ACC112 (cell line): ENCODE data around the gene ABLIM1.

Source experiments
- H2AFZ ChIP-seq: fragments of 200-600 bp; sonication (generic); one replicate; pipeline ENCODE4 v1.6.0; 2017; ENCODE audit warnings: antibody characterized with exemption, low read length; ENCODE audit not compliant: unreplicated experiment
- H3K27ac ChIP-seq: fragments of 200-600 bp; sonication (generic); 2 replicates; pipeline ENCODE4 v1.5.1; 2014; ENCODE audit warnings: low read depth, mild to moderate bottlenecking, antibody characterized with exemption, low read length, moderate library complexity
- H3K27me3 ChIP-seq: fragments of 200-600 bp; sonication (generic); 2 replicates; pipeline ENCODE4 v1.6.1; 2014; ENCODE audit warnings: mild to moderate bottlenecking, antibody characterized with exemption, low read length, moderate library complexity, mixed read lengths; ENCODE audit not compliant: insufficient read depth
- H3K36me3 ChIP-seq: fragments of 200-600 bp; sonication (generic); 2 replicates; pipeline ENCODE4 v1.6.1; 2016; ENCODE audit warnings: mild to moderate bottlenecking, antibody characterized with exemption, low read length, moderate library complexity, mixed read lengths; ENCODE audit not compliant: insufficient read depth
- H3K4me1 ChIP-seq: fragments of 200-600 bp; sonication (generic); one replicate; pipeline ENCODE4 v1.6.1; 2016; ENCODE audit warnings: low read length, mixed read lengths; ENCODE audit not compliant: insufficient read depth, unreplicated experiment, control insufficient read depth
- H3K4me3 ChIP-seq: fragments of 200-600 bp; sonication (generic); 2 replicates; pipeline ENCODE4 v1.5.1; 2014; ENCODE audit warnings: mild to moderate bottlenecking, low read depth, low read length
- H3K79me2 ChIP-seq: fragments of 200-600 bp; sonication (generic); one replicate; pipeline ENCODE4 v1.6.0; 2016; ENCODE audit warnings: low read length; ENCODE audit not compliant: control insufficient read depth, unreplicated experiment, insufficient read depth

ABLIM1 gene

GRCh38 chr10:114445332-114445731 is 212.7 kb downstream of the ABLIM1 start:
- Histone ChIP-seq H3K4me1 (no peaks in the 10 kb centered on the region), H3K36me3 (no peaks in the 10 kb centered on the region), H3K4me3 (no peak overlapping the region), H3K27ac (no peak overlapping the region), H3K79me2 (no peaks in the 10 kb centered on the region), H2AFZ (no peak overlapping the region), H3K27me3 (no peaks in the 10 kb centered on the region)

- H3K4me1 ChIP-seq: no peaks in the 10 kb centered on the region
- H3K36me3 ChIP-seq: no peaks in the 10 kb centered on the region
- H3K27me3 ChIP-seq: no peaks in the 10 kb centered on the region
- no peak overlapping the region for H3K27ac ChIP-seq
- no peak overlapping the region for H2AFZ ChIP-seq
- H3K79me2 ChIP-seq: no peaks in the 10 kb centered on the region
- no peak overlapping the region for H3K4me3 ChIP-seq
Observed at GRCh38 chr10:114444819-114445218, 213.3 kb downstream of the ABLIM1 start.

- Histone ChIP-seq H3K27ac (no peak overlapping the region), H3K27me3 (no peaks in the 10 kb centered on the region), H3K4me3 (no peak overlapping the region), H3K79me2 (no peaks in the 10 kb centered on the region), H3K36me3 (no peaks in the 10 kb centered on the region), H3K4me1 (no peaks in the 10 kb centered on the region), H2AFZ (no peak overlapping the region)
Observed at GRCh38 chr10:114442091-114442630, 215.9 kb downstream of the ABLIM1 start.

GRCh38 chr10:114441107-114441506 is 217.0 kb downstream of the ABLIM1 start:
- Histone ChIP-seq H3K79me2 (no peaks in the 10 kb centered on the region), H3K4me3 (no peak overlapping the region), H3K36me3 (no peaks in the 10 kb centered on the region), H3K27me3 (no peaks in the 10 kb centered on the region), H2AFZ (no peak overlapping the region), H3K4me1 (no peaks in the 10 kb centered on the region), H3K27ac (no peak overlapping the region)

- H3K36me3 ChIP-seq: no peaks in the 10 kb centered on the region
- H3K4me3 ChIP-seq: no peak overlapping the region
- no peaks in the 10 kb centered on the region for H3K4me1 ChIP-seq
- H3K79me2 ChIP-seq: no peaks in the 10 kb centered on the region
- H3K27me3 ChIP-seq: no peaks in the 10 kb centered on the region
- no peak overlapping the region for H3K27ac ChIP-seq
- H2AFZ ChIP-seq: no peak overlapping the region
Observed at GRCh38 chr10:114437473-114438292, 220.4 kb downstream of the ABLIM1 start.

- Histone ChIP-seq H2AFZ (no peak overlapping the region), H3K27ac (no peak overlapping the region), H3K79me2 (no peaks in the 10 kb centered on the region), H3K4me1 (no peaks in the 10 kb centered on the region), H3K4me3 (no peak overlapping the region), H3K36me3 (no peaks in the 10 kb centered on the region), H3K27me3 (no peaks in the 10 kb centered on the region)
Observed at GRCh38 chr10:114436941-114437340, 221.1 kb downstream of the ABLIM1 start.

- H3K27ac ChIP-seq: no peak overlapping the region
- H3K36me3 ChIP-seq: no peaks in the 10 kb centered on the region
- H3K4me1 ChIP-seq: no peaks in the 10 kb centered on the region
- no peak overlapping the region for H2AFZ ChIP-seq
- no peak overlapping the region for H3K4me3 ChIP-seq
- no peaks in the 10 kb centered on the region for H3K27me3 ChIP-seq
- H3K79me2 ChIP-seq: no peaks in the 10 kb centered on the region
Observed at GRCh38 chr10:114432566-114433093, 225.4 kb downstream of the ABLIM1 start.

GRCh38 chr10:114431414-114432135 is 226.5 kb downstream of the ABLIM1 start:
- H3K36me3 ChIP-seq: no peaks in the 10 kb centered on the region
- H3K27ac ChIP-seq: no peak overlapping the region
- no peaks in the 10 kb centered on the region for H3K4me1 ChIP-seq
- no peaks in the 10 kb centered on the region for H3K79me2 ChIP-seq
- no peak overlapping the region for H3K4me3 ChIP-seq
- H2AFZ ChIP-seq: no peak overlapping the region
- H3K27me3 ChIP-seq: no peaks in the 10 kb centered on the region

- no peaks in the 10 kb centered on the region for H3K79me2 ChIP-seq
- no peaks in the 10 kb centered on the region for H3K27me3 ChIP-seq
- H2AFZ ChIP-seq: no peak overlapping the region
- no peak overlapping the region for H3K27ac ChIP-seq
- no peak overlapping the region for H3K4me3 ChIP-seq
- no peaks in the 10 kb centered on the region for H3K36me3 ChIP-seq
- no peaks in the 10 kb centered on the region for H3K4me1 ChIP-seq
Observed at GRCh38 chr10:114430688-114431413, 227.2 kb downstream of the ABLIM1 start.

- Histone ChIP-seq H3K4me3 (no peak overlapping the region), H3K79me2 (no peaks in the 10 kb centered on the region), H3K4me1 (no peaks in the 10 kb centered on the region)
Observed at GRCh38 chr10:114429581-114430335, 228.3 kb downstream of the ABLIM1 start.

More at GRCh38 chr10:114429581-114430335, 228.3 kb downstream of the ABLIM1 start:
- no peak overlapping the region for H3K27ac ChIP-seq
- H3K36me3 ChIP-seq: no peaks in the 10 kb centered on the region
- no peaks in the 10 kb centered on the region for H3K27me3 ChIP-seq
- H2AFZ ChIP-seq: no peak overlapping the region
